K562 (cell line): Measurements from ENCODE around the gene ALDH9A1. TPM values are rescaled to one million over a fixed set of nuclear protein-coding genes. Genes with fewer than 3 reads are reported as not detected.

ENCODE experiments used
- ARID1B ChIP-seq: fragments of 450-650 bp; IDR thresholded peaks from 2 replicates; pipeline ENCODE4 v1.6.1; 2016; ENCODE audit warnings: antibody characterized with exemption, mild to moderate bottlenecking, inconsistent platforms
- BCLAF1 ChIP-seq, 2 experiments: fragments of 450-650 bp in 1 of 2; IDR thresholded peaks; 2 replicates each; pipeline ENCODE4 v1.6.1; 2011 to 2017; ENCODE audit warnings: low read depth in 2 of 2, antibody characterized with exemption in 1 of 2, borderline replicate concordance in 1 of 2, low read length in 1 of 2, mild to moderate bottlenecking in 1 of 2, mixed read lengths in 1 of 2; ENCODE audit not compliant: control insufficient read depth in 1 of 2
- BHLHE40 ChIP-seq: IDR thresholded peaks from 2 replicates; pipeline ENCODE4 v1.6.1; 2011; ENCODE audit warnings: low read length, improper control_type of control experiment
- CEBPB ChIP-seq: fragments of 450-650 bp; IDR thresholded peaks from 2 replicates; pipeline ENCODE4 v1.6.1; 2016; ENCODE audit warnings: missing genetic modification characterization, missing compliant biosample characterization
- DNMT1 ChIP-seq: fragments of 450-650 bp; IDR thresholded peaks from 2 replicates; pipeline ENCODE4 v1.6.1; 2016; ENCODE audit warnings: antibody characterized with exemption, mild to moderate bottlenecking
- HDAC8 ChIP-seq: fragments of 450-650 bp; IDR thresholded peaks from 2 replicates; pipeline ENCODE4 v1.6.1; 2016; ENCODE audit warnings: mild to moderate bottlenecking, missing genetic modification characterization, moderate library complexity, missing compliant biosample characterization
- HNRNPUL1 ChIP-seq: fragments of 200-400 bp; formaldehyde crosslinking; IDR thresholded peaks from 2 replicates; pipeline ENCODE4 v1.6.1; 2017; ENCODE audit warnings: low read length
- MBD2 ChIP-seq: sonication (generic); IDR thresholded peaks from 2 replicates; pipeline ENCODE4 v1.6.1; 2016; ENCODE audit warnings: low read depth, borderline replicate concordance
- MTA1 ChIP-seq: fragments of 450-650 bp; IDR thresholded peaks from 2 replicates; pipeline ENCODE4 v1.6.1; 2017; ENCODE audit warnings: borderline replicate concordance
- RAD21 ChIP-seq, 2 experiments: fragments of 250-450 bp in 1 of 2; fragments of 450-650 bp in 1 of 2; sonication (Bioruptor Pico) in 1 of 2; formaldehyde crosslinking in 1 of 2; IDR thresholded peaks in 1 of 2; conservative IDR thresholded peaks in 1 of 2; 2 replicates each; pipeline versions ENCODE4 v1.4.0 to v1.8.0; 2020 to 2022; ENCODE audit warnings: mild to moderate bottlenecking in 2 of 2, moderate library complexity in 1 of 2
- REST ChIP-seq, 2 experiments: fragments of 450-650 bp; formaldehyde crosslinking in 1 of 2; IDR thresholded peaks; 2 replicates each; pipeline versions ENCODE4 v1.4.0 to v1.6.1; 2014 to 2020; ENCODE audit warnings: mild to moderate bottlenecking in 2 of 2, borderline replicate concordance in 1 of 2, low read depth in 1 of 2
- SETDB1 ChIP-seq: IDR thresholded peaks from one replicate; pipeline ENCODE4 v1.6.1; 2012; ENCODE audit warnings: low read length, control low read depth, inconsistent platforms
- SMARCA5 ChIP-seq: fragments of 450-650 bp; IDR thresholded peaks from 2 replicates; pipeline ENCODE4 v1.6.1; 2016
- polyA plus RNA-seq, 8 experiments: library from polyadenylated mRNA; depleted of rRNA in 4 of 8; stranded (reverse) in 5 of 8; unstranded in 3 of 8; fragments of >200 nt; fragmentation: Nextera tagmentation in 2 of 8; fragmentation: Illumina TruSeq in 1 of 8; extraction: Ambion mirVana in 2 of 8; extraction: Trizol in 1 of 8; gene quantifications; 2 replicates each; pipeline versions ENCODE4 v1.2.1 to v1.2.3, GENCODE V29; 2011 to 2014; ENCODE audit warnings: inconsistent platforms in 1 of 8, missing spikeins in 1 of 8
- total RNA-seq, 7 experiments: library from RNA; depleted of rRNA in 6 of 7; stranded (reverse); fragments of >200 nt in 6 of 7; fragmentation: Illumina TruSeq in 2 of 7; extraction: Trizol in 2 of 7; gene quantifications; 2 replicates each; pipeline versions ENCODE4 v1.2.1 to v1.2.3, GENCODE V29; 2011 to 2021; ENCODE audit warnings: low replicate concordance in 1 of 7
- TF ChIP-seq, protein P1 (sequence below), 2 experiments: fragments of 450-650 bp; conservative IDR thresholded peaks; 2 replicates each; pipeline ENCODE4 v1.6.1; 2017; ENCODE audit warnings: mild to moderate bottlenecking in 2 of 2, moderate library complexity in 2 of 2

The ALDH9A1 gene
- total and polyA plus RNA-seq, 9 of the 15 experiments (the other 6 are each of a cell fraction or from before 2014, with no cell fraction given) = 26.5 to 54.3 (median 39.2) TPM

DNA sequence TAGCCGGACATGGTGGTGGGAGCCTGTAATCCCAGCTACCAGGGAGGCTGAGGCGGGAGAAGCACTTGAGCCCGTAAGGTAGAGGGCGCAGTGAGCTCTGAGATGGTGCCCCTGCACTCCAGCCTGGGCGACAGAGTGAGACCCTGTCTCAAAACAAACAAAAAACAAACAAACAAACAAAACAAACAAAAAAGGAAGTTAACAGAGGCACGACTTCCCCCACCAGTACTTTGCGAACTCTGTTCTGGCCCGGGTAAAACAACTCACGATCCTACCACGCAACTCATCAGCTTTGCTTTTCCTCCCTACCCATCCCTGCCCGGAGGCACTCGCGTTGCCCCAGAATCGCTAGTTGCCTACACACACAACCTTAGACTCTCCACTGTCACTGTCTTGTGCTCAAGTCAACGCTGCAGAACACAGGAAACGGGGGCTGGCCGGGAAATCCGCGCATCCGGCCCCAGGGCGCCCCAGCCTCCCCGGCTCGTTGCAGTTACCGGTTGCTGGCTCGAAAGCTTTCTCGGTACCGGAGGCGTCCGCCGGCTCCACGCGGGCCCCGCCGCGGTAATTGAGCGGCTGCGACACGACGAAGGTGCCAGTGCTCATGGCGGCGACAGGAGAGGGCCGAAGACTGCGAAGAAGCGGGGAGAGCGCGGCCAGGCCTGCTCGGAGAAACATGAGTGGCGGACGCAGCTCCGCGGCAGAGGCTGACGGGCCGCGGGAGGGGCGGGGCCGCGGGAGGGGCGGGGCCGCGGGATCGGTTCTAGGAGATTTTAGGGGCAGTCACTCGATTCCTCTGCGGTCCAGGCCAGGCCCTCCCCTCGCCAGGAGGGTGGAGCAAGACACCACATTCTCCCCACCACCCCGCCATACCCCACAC lies at the start of gene ALDH9A1 (continued):
- TF ChIP-seq BCLAF1 (IDR thresholded peaks at IDR 0.05; ENCODE audit: borderline replicate concordance in 1 of 2, control insufficient read depth in 1 of 2, low read depth in 2 of 2, low read length in 1 of 2) = no peak
- TF ChIP-seq RAD21 (CRISPR knock-in tag; conservative IDR thresholded peaks at IDR 0.05 in 1 of 2, IDR thresholded peaks at IDR 0.05 in 1 of 2) = peak; percentile 22 to 55
- TF ChIP-seq MBD2 = peak; percentile 58; the same call in 1 of the 2 replicates
- peak; percentile 54; the same call in 1 of the 2 replicates for TF ChIP-seq ARID1B
- TF ChIP-seq BHLHE40 = no peak
- TF ChIP-seq, protein P1, sequence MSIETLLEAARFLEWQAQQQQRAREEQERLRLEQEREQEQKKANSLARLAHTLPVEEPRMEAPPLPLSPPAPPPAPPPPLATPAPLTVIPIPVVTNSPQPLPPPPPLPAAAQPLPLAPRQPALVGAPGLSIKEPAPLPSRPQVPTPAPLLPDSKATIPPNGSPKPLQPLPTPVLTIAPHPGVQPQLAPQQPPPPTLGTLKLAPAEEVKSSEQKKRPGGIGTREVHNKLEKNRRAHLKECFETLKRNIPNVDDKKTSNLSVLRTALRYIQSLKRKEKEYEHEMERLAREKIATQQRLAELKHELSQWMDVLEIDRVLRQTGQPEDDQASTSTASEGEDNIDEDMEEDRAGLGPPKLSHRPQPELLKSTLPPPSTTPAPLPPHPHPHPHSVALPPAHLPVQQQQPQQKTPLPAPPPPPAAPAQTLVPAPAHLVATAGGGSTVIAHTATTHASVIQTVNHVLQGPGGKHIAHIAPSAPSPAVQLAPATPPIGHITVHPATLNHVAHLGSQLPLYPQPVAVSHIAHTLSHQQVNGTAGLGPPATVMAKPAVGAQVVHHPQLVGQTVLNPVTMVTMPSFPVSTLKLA (conservative IDR thresholded peaks at IDR 0.05) = peak; percentile 74 to 81
- TF ChIP-seq DNMT1 = no peak
- TF ChIP-seq SETDB1 = no peak
- peak; percentile 8; the same call in 1 of the 2 replicates for TF ChIP-seq REST (IDR thresholded peaks at IDR 0.05; ENCODE audit: borderline replicate concordance)
- TF ChIP-seq REST (CRISPR knock-in tag; IDR thresholded peaks at IDR 0.05; ENCODE audit: low read depth) = no peak
- TF ChIP-seq MTA1 = peak; percentile 53; the same call in 1 of the 2 replicates
- TF ChIP-seq CEBPB (tag) = no peak
- no peak for TF ChIP-seq HDAC8
- TF ChIP-seq SMARCA5 = peak; percentile 95
- no peak for TF ChIP-seq HNRNPUL1
